NCI-H82 treated with DMSO at 0.1 percent for 48 hours (cell line): ENCODE measurements around the gene PGS1.

Experiments
- DNase-seq: peaks from one replicate; lab custom pipeline; 2025; ENCODE audit not compliant: unreplicated experiment; lab: John Stamatoyannopoulos, UW

The PGS1 gene

GRCh38 chr17:78406396-78406795 lies 27.9 kb downstream of the PGS1 start:
- DNase-seq: no peak

- DNase-seq: no peak
Measured at GRCh38 chr17:78406920-78407319, 28.5 kb downstream of the PGS1 start.

GRCh38 chr17:78407387-78408000 lies 29.0 kb downstream of the PGS1 start:
- DNase-seq: no peak

GRCh38 chr17:78408476-78409050 lies 30.1 kb downstream of the PGS1 start:
- DNase-seq: no peak

- DNase-seq: no peak
Measured at GRCh38 chr17:78409191-78409928, 30.9 kb downstream of the PGS1 start.

GRCh38 chr17:78411241-78411857 lies 32.9 kb downstream of the PGS1 start:
- no peak for DNase-seq

- no peak for DNase-seq
Measured at GRCh38 chr17:78412403-78412802, 34.0 kb downstream of the PGS1 start.

GRCh38 chr17:78414178-78415162 lies 36.0 kb downstream of the PGS1 start:
- DNase-seq: no peak

GRCh38 chr17:78415821-78416711 lies 37.6 kb downstream of the PGS1 start:
- no peak for DNase-seq

GRCh38 chr17:78416791-78417530 lies 38.5 kb downstream of the PGS1 start:
- no peak for DNase-seq

- DNase-seq: no peak
Measured at GRCh38 chr17:78417531-78417909, 39.1 kb downstream of the PGS1 start.

- no peak for DNase-seq
Measured at GRCh38 chr17:78418326-78419026, 40.0 kb downstream of the PGS1 start.

- no peak for DNase-seq
Measured at GRCh38 chr17:78419970-78420815, 41.7 kb downstream of the PGS1 start.

GRCh38 chr17:78421084-78421533 lies 42.7 kb downstream of the PGS1 start:
- DNase-seq: no peak

- no peak for DNase-seq
Measured at GRCh38 chr17:78421534-78422266, 43.3 kb downstream of the PGS1 start.

- DNase-seq: no peak
Measured at GRCh38 chr17:78422267-78422605, 43.8 kb downstream of the PGS1 start.
